AG09319 (cell line): ENCODE data around the gene LIMD2.

Source experiments
- DNase-seq: peaks from one replicate; pipeline ENCODE4 v3.0.0-alpha.2; 2010; ENCODE audit warnings: low read depth; ENCODE audit errors: extremely low read depth
- TF ChIP-seq, protein P1 (sequence below): IDR thresholded peaks from 2 replicates; pipeline ENCODE4 v1.5.1; 2011; ENCODE audit warnings: low read depth, mild to moderate bottlenecking, inconsistent platforms, low read length, moderate library complexity

The LIMD2 gene

DNA sequence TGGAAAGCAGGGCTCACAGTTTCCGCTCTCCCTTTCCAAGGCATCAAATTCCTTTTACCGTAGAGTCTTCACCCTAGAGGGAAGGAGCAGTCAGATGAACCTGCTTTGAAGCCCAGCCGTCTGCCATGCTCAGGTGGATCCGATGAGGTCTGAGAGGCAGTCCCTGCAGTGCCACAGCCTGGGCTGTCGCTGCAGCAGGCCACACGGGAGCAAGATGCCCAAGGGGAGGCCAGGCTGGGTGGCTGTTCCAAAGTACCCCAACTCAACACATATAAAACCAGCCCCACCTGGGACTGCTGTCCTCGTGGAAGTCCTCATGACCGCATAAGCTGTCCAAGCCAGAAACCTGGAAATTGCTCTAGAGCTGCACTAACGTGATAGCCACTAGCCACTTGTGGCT lies 4.9 kb upstream of the LIMD2 start:
- TF ChIP-seq, protein P1, sequence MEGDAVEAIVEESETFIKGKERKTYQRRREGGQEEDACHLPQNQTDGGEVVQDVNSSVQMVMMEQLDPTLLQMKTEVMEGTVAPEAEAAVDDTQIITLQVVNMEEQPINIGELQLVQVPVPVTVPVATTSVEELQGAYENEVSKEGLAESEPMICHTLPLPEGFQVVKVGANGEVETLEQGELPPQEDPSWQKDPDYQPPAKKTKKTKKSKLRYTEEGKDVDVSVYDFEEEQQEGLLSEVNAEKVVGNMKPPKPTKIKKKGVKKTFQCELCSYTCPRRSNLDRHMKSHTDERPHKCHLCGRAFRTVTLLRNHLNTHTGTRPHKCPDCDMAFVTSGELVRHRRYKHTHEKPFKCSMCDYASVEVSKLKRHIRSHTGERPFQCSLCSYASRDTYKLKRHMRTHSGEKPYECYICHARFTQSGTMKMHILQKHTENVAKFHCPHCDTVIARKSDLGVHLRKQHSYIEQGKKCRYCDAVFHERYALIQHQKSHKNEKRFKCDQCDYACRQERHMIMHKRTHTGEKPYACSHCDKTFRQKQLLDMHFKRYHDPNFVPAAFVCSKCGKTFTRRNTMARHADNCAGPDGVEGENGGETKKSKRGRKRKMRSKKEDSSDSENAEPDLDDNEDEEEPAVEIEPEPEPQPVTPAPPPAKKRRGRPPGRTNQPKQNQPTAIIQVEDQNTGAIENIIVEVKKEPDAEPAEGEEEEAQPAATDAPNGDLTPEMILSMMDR = no peak
- DNase-seq = no peak

DNA sequence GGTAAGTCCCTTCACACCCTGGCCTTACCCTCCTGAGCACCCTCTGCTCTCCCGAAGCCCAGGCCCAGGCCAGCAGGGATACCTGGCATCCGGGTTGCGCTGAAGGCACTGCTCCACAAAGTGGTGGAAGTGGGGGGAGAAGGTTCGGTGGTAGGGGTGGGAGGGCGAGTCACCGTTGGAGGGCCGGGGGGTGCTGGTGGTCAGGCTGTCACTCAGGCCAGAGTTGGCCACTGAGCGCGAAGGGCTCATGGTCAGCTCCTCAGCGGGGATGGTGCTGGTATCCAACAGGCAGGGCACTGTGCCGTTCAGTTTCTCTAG lies 4.3 kb upstream of the LIMD2 start:
- TF ChIP-seq, protein P1 = no peak
- no peak for DNase-seq

DNA sequence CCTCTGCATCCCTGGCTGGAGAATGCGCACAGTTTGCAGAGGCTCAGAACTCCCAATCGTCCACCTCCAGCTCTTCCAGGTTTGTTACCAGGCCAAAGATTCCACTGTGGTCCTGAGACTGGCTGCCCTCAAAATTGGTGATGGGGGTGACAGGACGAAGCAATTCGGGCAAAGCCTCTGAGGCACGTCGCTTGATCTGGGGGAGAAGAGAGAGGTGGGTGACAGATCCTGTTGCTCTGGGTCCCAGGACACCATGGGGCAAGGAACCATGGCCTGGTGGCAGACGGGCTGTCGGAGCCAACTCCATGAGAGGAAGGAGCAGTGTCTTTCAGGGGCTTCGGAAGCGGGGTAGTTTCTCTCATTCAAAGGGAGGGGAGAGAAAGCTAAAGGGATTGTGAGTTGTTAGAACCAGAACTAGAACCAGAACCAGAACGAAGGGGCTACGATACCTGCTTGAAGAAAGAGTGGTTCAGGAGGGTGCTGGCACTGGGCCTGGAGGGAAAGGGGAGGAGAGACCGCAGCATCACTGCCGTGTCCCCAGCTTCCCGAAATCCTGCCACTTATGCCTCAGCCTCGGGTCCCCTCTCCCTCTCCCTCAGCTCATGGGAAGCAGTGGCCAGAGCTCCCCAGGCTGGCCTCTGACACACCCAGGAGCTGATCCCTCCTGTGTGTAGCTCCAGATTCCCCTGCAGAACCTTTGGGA lies 3.8 kb upstream of the LIMD2 start:
- no peak for DNase-seq
- TF ChIP-seq, protein P1 = no peak

DNA sequence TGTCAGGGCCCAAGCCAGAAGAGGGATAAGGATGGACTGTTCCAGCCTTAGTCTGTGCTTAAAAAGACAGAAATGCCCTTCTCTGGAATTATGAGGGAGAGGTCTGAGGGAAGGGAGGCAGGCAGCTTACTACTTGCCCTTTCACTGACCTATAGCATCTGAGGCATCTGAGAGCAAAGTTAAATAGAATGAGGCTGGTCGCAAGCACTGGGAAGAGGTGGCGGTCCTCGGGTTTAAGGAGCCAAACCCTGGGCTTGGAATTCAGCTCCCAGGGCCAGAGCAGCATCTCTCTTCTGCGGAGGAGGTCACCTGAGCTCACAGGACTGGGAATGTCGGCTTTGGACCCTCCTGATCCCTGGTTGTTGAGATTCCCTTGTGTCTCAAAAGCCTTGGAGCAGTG lies 3.1 kb upstream of the LIMD2 start:
- TF ChIP-seq, protein P1 = no peak
- no peak for DNase-seq

DNA sequence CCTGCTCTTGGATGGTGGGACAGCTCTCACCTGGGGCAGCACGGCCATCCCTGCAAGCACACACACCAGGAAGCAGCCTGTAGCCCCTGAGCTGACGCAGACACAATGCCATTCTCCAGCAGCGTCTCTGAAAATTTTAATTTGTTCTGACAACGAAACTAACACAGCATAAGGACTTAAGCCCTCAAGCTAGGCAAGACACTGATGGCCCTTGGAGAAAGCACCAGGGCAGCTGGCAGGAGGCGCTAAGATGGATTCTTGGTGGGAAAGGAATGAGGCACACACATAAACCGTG lies 2.7 kb upstream of the LIMD2 start:
- TF ChIP-seq, protein P1 = no peak
- no peak for DNase-seq

DNA sequence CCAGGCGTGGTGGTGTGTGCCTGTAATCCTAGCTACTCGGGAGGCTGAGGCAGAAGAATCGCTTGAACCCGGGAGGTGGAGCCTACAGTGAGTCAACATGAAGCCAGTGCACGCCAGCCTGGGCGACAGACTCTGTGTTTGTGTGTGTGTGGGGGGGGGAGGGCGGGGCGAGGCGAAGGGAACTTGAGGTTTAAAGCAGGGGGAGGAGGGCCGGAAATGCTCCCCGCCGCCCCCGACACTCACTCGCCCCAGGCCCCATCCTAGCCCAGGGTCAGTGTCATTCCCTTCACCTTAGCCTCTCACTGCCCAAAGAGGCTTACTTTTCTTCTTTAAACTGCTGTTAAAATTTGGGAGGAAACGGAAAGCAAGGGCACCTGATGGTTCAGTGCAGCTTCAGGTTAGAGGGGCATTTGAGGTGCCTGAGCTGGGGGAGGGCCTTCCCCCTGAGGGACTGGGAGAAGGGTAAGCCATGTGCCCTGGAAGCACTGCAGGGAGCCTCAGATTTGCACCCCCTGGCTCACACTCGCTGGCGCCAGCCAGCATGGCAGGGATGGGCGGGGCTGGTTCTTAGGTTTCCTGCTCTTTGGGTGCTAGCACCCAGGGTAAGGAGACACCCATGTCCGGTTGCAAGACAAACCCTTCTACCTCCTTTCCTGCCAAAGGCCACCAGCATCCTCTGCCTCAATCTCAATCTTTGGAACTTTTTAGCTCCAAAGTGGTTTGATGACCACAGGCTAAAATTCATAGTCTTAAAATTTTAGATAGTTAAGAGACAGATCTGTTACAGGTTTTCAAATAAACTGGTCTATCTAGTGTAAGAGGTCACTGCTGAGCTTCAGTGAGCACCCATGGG lies 2.2 kb upstream of the LIMD2 start:
- no peak for DNase-seq
- TF ChIP-seq, protein P1 = no peak

DNA sequence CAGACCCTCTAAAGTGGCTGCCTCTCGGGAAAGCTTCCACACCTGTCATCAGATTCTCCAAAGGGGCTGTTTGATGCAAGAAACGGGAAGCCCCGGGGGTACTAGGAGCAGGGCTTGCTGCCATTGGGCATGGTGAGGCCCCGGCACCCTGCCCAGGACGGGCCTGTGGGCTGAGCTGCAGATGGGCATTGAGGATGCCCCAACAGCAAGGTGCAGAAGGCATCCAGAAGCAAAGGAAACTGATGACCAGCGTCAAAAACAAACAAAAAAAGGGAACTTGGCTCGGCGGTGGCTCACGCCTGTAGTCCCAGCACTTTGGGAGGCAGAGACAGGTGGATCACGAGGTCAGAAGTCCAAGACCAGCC lies 1.5 kb upstream of the LIMD2 start:
- TF ChIP-seq, protein P1 = no peak
- DNase-seq = no peak
